ENCODE measurements around the gene PROSER2.

DNA sequence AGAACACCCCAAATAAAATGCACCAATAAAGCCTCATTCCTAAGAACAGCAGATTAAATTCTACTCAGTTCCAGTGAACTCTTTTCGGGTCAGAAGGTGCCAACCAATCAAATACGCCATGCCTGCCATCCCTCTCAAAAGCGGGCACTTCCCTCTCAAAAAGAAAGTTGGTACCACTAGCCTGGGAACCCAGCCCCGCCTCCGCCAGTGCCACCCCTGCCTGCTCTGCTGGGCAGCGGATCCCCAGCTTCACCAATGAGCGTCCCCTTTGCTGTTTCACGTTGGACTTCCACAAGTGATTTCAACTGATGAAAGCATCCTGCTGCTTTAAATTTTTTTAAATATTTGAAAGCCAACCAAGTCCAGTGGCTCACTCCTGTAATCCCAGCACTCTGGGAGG lies 33.2 kb upstream of the PROSER2 start:
- no peak for TF ChIP-seq CTCF (IDR thresholded peaks at IDR 0.05 in 2 of 3, conservative IDR thresholded peaks at IDR 0.05 in 1 of 3; ENCODE audit: insufficient read depth in 2 of 3, low read depth in 1 of 3, low read length in 3 of 3)
- no peak for TF ChIP-seq MEF2D (tag; conservative IDR thresholded peaks at IDR 0.05; ENCODE audit: low read depth)
- TF ChIP-seq KDM2B (CRISPR knock-in tag; IDR thresholded peaks at IDR 0.05), result no peak
- no peak for TF ChIP-seq POU5F1 (IDR thresholded peaks at IDR 0.05; ENCODE audit: borderline replicate concordance, low read depth, low read length, partially characterized antibody)
- TF ChIP-seq ZFP1 (CRISPR knock-in tag; IDR thresholded peaks at IDR 0.05), result no peak
- TF ChIP-seq, protein P1, sequence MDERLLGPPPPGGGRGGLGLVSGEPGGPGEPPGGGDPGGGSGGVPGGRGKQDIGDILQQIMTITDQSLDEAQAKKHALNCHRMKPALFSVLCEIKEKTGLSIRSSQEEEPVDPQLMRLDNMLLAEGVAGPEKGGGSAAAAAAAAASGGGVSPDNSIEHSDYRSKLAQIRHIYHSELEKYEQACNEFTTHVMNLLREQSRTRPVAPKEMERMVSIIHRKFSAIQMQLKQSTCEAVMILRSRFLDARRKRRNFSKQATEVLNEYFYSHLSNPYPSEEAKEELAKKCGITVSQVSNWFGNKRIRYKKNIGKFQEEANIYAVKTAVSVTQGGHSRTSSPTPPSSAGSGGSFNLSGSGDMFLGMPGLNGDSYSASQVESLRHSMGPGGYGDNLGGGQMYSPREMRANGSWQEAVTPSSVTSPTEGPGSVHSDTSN (CRISPR knock-in tag; IDR thresholded peaks at IDR 0.05; ENCODE audit: low read depth), result no peak
- TF ChIP-seq, protein P1 (tag; conservative IDR thresholded peaks at IDR 0.05; ENCODE audit: low read depth), result no peak
- no peak for TF ChIP-seq JUND (IDR thresholded peaks at IDR 0.05; ENCODE audit: borderline replicate concordance, low read depth, low read length)
- no peak for TF ChIP-seq JUND (tag; IDR thresholded peaks at IDR 0.05; ENCODE audit: borderline replicate concordance, low read depth, low read length)
- no peak for TF ChIP-seq CTBP1 (IDR thresholded peaks at IDR 0.05; ENCODE audit: borderline replicate concordance)
- no peak for TF ChIP-seq EZH2 (IDR thresholded peaks at IDR 0.05; ENCODE audit: borderline replicate concordance, low read depth, low read length)
- TF ChIP-seq RAD21 (CRISPR knock-in tag; conservative IDR thresholded peaks at IDR 0.05 in 1 of 2, IDR thresholded peaks at IDR 0.05 in 1 of 2), result no peak
- no peak for TF ChIP-seq EP300 (IDR thresholded peaks at IDR 0.05; ENCODE audit: low read length)
- no peak for TF ChIP-seq BCOR (IDR thresholded peaks at IDR 0.05)
- no peak for TF ChIP-seq HDAC6 (IDR thresholded peaks at IDR 0.05; ENCODE audit: low read depth, low read length)
- no peak for TF ChIP-seq ZNF311 (CRISPR knock-in tag; IDR thresholded peaks at IDR 0.05)
